Body of pancreas (tissue), 4 donors: ENCODE measurements around the gene MYDGF. TPM values are rescaled to one million over a fixed set of nuclear protein-coding genes. Genes with fewer than 3 reads are reported as not detected.
"Not testable (repeated sequence)": the region's sequence is repeated elsewhere in the genome, so short reads cannot be mapped to it uniquely, and the experiment has no call there.

Source experiments
- ATAC-seq: fragments of 150-250 bp; one replicate; pipeline ENCODE4 v1.9.1; 2016
- DNase-seq, 4 donors: peaks; one replicate each; pipeline ENCODE4 v3.0.0-alpha.2; 2019
- H3K27ac ChIP-seq, 4 donors: fragments of 200-600 bp; sonication (generic); 1 replicate in 3 of 4; 2 replicates in 1 of 4; pipeline versions ENCODE4 v1.5.1 to v1.6.1; 2016 to 2019; ENCODE audit warnings: mild to moderate bottlenecking in 1 of 4, mixed read lengths in 1 of 4, moderate library complexity in 1 of 4
- H3K27me3 ChIP-seq, 2 donors: fragments of 200-600 bp; sonication (generic); one replicate each; pipeline ENCODE4 v1.6.0; 2016; ENCODE audit warnings: mild to moderate bottlenecking in 1 of 2
- H3K36me3 ChIP-seq, 2 donors: fragments of 200-600 bp; sonication (generic); replicated peaks in 1 of 2; 2 replicates each; pipeline ENCODE4 v1.5.1; 2016; ENCODE audit warnings: low read depth in 2 of 2; ENCODE audit not compliant: insufficient read depth in 1 of 2
- H3K4me1 ChIP-seq: fragments of 200-600 bp; sonication (generic); one replicate; pipeline ENCODE4 v1.6.0; 2016
- H3K4me3 ChIP-seq, 2 donors: fragments of 200-600 bp; sonication (generic); 1 replicate in 1 of 2; 2 replicates in 1 of 2; pipeline ENCODE4 v1.5.1; 2016 to 2019
- H3K9me3 ChIP-seq, 3 donors: fragments of 200-600 bp; sonication (generic); 1 replicate in 2 of 3; 2 replicates in 1 of 3; pipeline ENCODE4 v1.5.1; 2016
- CTCF ChIP-seq, 7 experiments: fragments of 450-650 bp in 4 of 7; fragments of 200-600 bp in 3 of 7; sonication (generic) in 3 of 7; IDR thresholded peaks; one replicate each; pipeline ENCODE4 v1.5.1; 2016 to 2019; ENCODE audit warnings: antibody characterized with exemption in 7 of 7
- POLR2A ChIP-seq, 3 donors: fragments of 450-650 bp; IDR thresholded peaks; one replicate each; pipeline ENCODE4 v1.6.1; 2016; ENCODE audit warnings: antibody characterized with exemption in 3 of 3, mild to moderate bottlenecking in 2 of 3
- WGBS, 2 donors: methylation state at CpG; one replicate each; pipeline ENCODE4 v1.1.5; 2017; 5-methylcytosine and 5-hydroxymethylcytosine counted together
- intact Hi-C: fragments of 100-400 bp; cut with DNase I; formaldehyde crosslinking; loops from one replicate; pipeline ENCODE4 v1.15.1; 2023
- total RNA-seq, 2 donors: library from RNA; depleted of rRNA; stranded (reverse); fragments of >200 nt; gene quantifications; one replicate each; pipeline ENCODE4 v1.1.0, GENCODE V29; 2016

MYDGF gene
- total RNA-seq, 2 donors from 2014 or later, result 42.5 to 50.1 TPM

DNA sequence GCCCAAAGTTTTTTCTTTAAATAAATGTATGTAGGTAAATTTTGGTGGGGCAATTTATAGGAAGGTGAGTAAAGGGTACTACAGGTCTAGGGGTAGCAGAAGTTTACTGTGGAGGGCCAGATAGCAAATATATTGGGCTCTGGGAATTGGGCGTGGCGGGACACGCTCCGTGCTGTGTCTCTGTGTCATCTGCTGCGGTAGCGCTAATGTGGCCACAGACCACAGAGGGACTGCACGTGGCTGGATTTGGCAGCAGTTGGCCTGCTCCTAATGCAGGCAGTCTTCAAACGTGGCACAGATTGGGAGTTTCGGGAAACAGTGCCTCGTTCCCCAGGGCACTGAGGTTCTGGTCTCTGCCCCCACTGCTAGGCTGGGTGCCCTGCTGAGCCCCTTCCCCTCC is 16.6 kb upstream of the MYDGF start:
- no peak for DNase-seq
- no peak overlapping the region for H3K27ac ChIP-seq
- H3K4me1 ChIP-seq, result no peaks in the 10 kb centered on the region
- H3K4me3 ChIP-seq, result no peak overlapping the region
- TF ChIP-seq CTCF (IDR thresholded peaks at IDR 0.05) (no peak), POLR2A (IDR thresholded peaks at IDR 0.05) (no peak)
- intact Hi-C loops, result no loop called here
- H3K27me3 ChIP-seq, result no peaks in the 10 kb centered on the region
- 91 to 98% methylated on average over 10 of the region's 10 CpGs for WGBS, 2 donors
- H3K9me3 ChIP-seq, result no peaks in the 10 kb centered on the region
- H3K36me3 ChIP-seq, result peaks cover 3 to 23% of the 10 kb centered on the region in 2 donors
- no peak for ATAC-seq

GRCh38 chr19:4684312-4685095 is 14.4 kb upstream of the MYDGF start:
- intact Hi-C loops, result no loop called here
- ATAC-seq (no peak), DNase-seq (no peak)
- H3K27me3 ChIP-seq, result no peaks in the 10 kb centered on the region
- H3K9me3 ChIP-seq, result no peaks in the 10 kb centered on the region
- no peak overlapping the region for H3K4me3 ChIP-seq
- WGBS, 2 donors, result 89 to 93% methylated on average over 16 to 20 of the region's 28 CpGs
- peaks cover 3 to 21% of the 10 kb centered on the region in 2 donors for H3K36me3 ChIP-seq
- no peak for TF ChIP-seq POLR2A (IDR thresholded peaks at IDR 0.05)
- no peak for TF ChIP-seq CTCF (IDR thresholded peaks at IDR 0.05)
- H3K27ac ChIP-seq, result no peak overlapping the region
- no peaks in the 10 kb centered on the region for H3K4me1 ChIP-seq

- H3K9me3 ChIP-seq, result no peaks in the 10 kb centered on the region
- peaks cover 3 to 13% of the 10 kb centered on the region in 2 donors for H3K36me3 ChIP-seq
- H3K27me3 ChIP-seq, result no peaks in the 10 kb centered on the region
- H3K4me3 ChIP-seq, result no peak overlapping the region
- ATAC-seq (no peak), DNase-seq (no peak)
- WGBS, 2 donors, result 96 to 100% methylated on average over 15 to 31 of the region's 45 CpGs
- H3K4me1 ChIP-seq, result no peaks in the 10 kb centered on the region
- TF ChIP-seq CTCF (IDR thresholded peaks at IDR 0.05) (no peak), POLR2A (IDR thresholded peaks at IDR 0.05) (no peak)
- intact Hi-C loops, result no loop called here
- no peak overlapping the region for H3K27ac ChIP-seq
Measured at GRCh38 chr19:4682417-4683200, 12.5 kb upstream of the MYDGF start.

DNA sequence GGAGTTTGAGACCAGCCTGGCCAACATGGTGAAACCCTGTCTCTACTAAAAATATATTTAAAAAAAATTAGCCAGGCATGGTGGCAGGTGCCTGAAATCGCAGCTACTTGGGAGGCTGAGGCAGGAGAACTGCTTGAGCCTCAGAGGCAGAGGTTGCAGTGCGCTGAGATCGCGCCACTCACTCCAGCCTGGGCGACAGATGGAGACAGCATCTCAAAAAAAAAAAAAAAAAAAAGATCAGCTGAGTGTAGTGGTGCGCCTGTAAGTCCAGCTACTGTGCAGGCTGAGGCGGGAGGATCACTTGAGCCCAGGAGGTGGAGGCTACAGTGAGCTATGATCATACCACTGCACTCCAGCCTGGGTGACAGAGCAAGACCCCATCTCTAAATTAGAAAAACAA is 9.9 kb upstream of the MYDGF start:
- WGBS, 2 donors, result 94 to 99% methylated on average over 7 of the region's 7 CpGs
- H3K4me1 ChIP-seq, ATAC-seq, H3K4me3 ChIP-seq, intact Hi-C loops, H3K27ac ChIP-seq, DNase-seq, H3K27me3 ChIP-seq, H3K9me3 ChIP-seq: not testable (repeated sequence)
- peaks cover under 1 to 16% of the 10 kb centered on the region in 2 donors for H3K36me3 ChIP-seq
